ENCODE results near the gene ALKBH3. TPM values are rescaled to one million over a fixed set of nuclear protein-coding genes. Genes with fewer than 3 reads are reported as not detected.

The ALKBH3 gene
- total and polyA plus RNA-seq, 2 experiments from 2014 or later = 10.7 to 10.8 TPM

DNA sequence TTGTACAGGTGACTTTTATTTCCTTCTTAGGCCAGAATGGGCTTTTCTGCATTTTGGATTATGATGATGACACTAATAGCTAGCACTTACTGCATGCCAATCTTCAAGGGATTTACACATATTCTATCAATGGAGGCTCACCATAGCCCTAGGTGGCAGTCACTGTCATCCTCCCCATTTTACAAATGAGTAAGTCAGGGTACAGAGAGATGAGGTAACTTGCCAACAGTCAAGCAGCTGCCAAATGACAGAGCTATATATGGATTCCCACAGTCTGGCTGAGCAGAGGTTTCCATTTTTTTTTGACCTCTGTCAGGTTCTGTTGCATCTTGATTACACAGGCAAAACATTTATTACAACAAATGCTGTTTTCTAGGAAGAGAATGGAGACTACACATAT lies 38.0 kb downstream of the ALKBH3 start:
- Mint-ChIP-seq H3K4me1 (peaks cover 24% of the 10 kb centered on the region), H3K36me3 (ENCODE audit: low read depth) (peaks cover 8% of the 10 kb centered on the region; the same call in 2 of the 3 replicates), H3K27me3 (ENCODE audit: insufficient read depth, low read depth, poor library complexity) (no peaks in the 10 kb centered on the region), H3K9me3 (no peaks in the 10 kb centered on the region), H3K4me3 (no peak overlapping the region), H3K27ac (no peak overlapping the region)
- Histone ChIP-seq H2AFZ (no peak overlapping the region), H3K36me3 (ENCODE audit: insufficient read depth) (no peaks in the 10 kb centered on the region), H3K27ac (ENCODE audit: low read depth) (no peak overlapping the region), H3K27me3 (ENCODE audit: insufficient read depth) (no peaks in the 10 kb centered on the region), H3K9me2 (ENCODE audit: insufficient read depth) (no peaks in the 10 kb centered on the region), H3K4me3 (no peak overlapping the region), H3K79me2 (replicated peaks; ENCODE audit: insufficient read depth) (no peaks in the 10 kb centered on the region), H3F3A (replicated peaks; ENCODE audit: low read depth) (no peaks in the 10 kb centered on the region), H4K20me1 (replicated peaks; ENCODE audit: insufficient read depth) (no peaks in the 10 kb centered on the region), H3K4me1 (ENCODE audit: insufficient read depth) (peaks cover 24% of the 10 kb centered on the region), H3K4me2 (no peak overlapping the region)
- DNase-seq (ENCODE audit: low spot score) (no peak), ATAC-seq (no peak)
- TF ChIP-seq NANOG (IDR thresholded peaks at IDR 0.05; ENCODE audit: borderline replicate concordance) = no peak
- TF ChIP-seq, protein P1, sequence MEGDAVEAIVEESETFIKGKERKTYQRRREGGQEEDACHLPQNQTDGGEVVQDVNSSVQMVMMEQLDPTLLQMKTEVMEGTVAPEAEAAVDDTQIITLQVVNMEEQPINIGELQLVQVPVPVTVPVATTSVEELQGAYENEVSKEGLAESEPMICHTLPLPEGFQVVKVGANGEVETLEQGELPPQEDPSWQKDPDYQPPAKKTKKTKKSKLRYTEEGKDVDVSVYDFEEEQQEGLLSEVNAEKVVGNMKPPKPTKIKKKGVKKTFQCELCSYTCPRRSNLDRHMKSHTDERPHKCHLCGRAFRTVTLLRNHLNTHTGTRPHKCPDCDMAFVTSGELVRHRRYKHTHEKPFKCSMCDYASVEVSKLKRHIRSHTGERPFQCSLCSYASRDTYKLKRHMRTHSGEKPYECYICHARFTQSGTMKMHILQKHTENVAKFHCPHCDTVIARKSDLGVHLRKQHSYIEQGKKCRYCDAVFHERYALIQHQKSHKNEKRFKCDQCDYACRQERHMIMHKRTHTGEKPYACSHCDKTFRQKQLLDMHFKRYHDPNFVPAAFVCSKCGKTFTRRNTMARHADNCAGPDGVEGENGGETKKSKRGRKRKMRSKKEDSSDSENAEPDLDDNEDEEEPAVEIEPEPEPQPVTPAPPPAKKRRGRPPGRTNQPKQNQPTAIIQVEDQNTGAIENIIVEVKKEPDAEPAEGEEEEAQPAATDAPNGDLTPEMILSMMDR (conservative IDR thresholded peaks at IDR 0.05; ENCODE audit: low read depth in 2 of 2) = no peak
- no peak for TF ChIP-seq ZNF114 (CRISPR knock-in tag; IDR thresholded peaks at IDR 0.05)
- no peak for TF ChIP-seq EZH2phosphoT487 (IDR thresholded peaks at IDR 0.05; ENCODE audit: unreplicated experiment)
- TF ChIP-seq, protein P2, sequence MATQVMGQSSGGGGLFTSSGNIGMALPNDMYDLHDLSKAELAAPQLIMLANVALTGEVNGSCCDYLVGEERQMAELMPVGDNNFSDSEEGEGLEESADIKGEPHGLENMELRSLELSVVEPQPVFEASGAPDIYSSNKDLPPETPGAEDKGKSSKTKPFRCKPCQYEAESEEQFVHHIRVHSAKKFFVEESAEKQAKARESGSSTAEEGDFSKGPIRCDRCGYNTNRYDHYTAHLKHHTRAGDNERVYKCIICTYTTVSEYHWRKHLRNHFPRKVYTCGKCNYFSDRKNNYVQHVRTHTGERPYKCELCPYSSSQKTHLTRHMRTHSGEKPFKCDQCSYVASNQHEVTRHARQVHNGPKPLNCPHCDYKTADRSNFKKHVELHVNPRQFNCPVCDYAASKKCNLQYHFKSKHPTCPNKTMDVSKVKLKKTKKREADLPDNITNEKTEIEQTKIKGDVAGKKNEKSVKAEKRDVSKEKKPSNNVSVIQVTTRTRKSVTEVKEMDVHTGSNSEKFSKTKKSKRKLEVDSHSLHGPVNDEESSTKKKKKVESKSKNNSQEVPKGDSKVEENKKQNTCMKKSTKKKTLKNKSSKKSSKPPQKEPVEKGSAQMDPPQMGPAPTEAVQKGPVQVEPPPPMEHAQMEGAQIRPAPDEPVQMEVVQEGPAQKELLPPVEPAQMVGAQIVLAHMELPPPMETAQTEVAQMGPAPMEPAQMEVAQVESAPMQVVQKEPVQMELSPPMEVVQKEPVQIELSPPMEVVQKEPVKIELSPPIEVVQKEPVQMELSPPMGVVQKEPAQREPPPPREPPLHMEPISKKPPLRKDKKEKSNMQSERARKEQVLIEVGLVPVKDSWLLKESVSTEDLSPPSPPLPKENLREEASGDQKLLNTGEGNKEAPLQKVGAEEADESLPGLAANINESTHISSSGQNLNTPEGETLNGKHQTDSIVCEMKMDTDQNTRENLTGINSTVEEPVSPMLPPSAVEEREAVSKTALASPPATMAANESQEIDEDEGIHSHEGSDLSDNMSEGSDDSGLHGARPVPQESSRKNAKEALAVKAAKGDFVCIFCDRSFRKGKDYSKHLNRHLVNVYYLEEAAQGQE (IDR thresholded peaks at IDR 0.05; ENCODE audit: unreplicated experiment) = no peak
- TF ChIP-seq, protein P3, sequence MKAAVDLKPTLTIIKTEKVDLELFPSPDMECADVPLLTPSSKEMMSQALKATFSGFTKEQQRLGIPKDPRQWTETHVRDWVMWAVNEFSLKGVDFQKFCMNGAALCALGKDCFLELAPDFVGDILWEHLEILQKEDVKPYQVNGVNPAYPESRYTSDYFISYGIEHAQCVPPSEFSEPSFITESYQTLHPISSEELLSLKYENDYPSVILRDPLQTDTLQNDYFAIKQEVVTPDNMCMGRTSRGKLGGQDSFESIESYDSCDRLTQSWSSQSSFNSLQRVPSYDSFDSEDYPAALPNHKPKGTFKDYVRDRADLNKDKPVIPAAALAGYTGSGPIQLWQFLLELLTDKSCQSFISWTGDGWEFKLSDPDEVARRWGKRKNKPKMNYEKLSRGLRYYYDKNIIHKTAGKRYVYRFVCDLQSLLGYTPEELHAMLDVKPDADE (IDR thresholded peaks at IDR 0.05) = no peak

DNA sequence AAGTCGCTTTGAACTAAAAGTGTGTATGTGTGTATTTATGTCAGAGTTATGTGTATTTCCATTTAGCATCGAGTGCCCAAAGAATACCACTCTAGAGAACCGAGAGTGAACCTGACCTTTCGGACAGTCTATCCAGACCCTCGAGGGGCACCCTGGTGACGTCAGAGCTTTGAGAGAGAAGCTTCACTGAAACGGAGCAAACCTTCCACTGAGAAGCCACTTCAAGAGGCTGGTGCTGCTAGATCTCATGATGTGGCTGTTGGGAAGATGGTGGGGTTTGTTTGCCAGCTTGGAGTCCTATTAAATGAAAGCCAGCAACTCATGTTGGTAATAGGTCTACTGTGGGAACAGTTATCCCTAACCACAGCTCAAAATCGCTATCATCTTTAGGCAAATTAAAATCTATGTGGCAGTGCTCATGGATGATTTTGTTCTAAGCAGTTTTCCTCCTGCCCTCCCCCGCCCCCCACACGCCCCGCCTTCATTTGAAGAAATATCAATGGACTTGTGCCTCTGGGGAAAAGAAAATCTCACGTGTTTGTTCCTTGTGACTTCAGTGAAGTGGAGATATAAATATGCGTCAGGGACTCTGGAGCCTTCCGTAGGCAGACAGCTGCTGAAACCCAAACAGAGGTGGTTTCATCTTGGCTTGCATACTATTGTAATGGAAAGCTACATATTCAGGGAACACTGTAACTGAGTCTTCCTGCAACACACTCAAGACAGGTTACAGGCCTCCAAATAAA lies 39.4 kb downstream of the ALKBH3 start:
- H3K27ac ChIP-seq (ENCODE audit: low read depth) = no peak overlapping the region
- H3K9me3 Mint-ChIP-seq = no peaks in the 10 kb centered on the region
- H3K27me3 Mint-ChIP-seq (ENCODE audit: insufficient read depth, low read depth, poor library complexity) = no peaks in the 10 kb centered on the region
- 0 out of 2 replicates have a peak, but pooled peaks cover 3% of the 10 kb centered on the region for H3F3A ChIP-seq (replicated peaks; ENCODE audit: low read depth)
- H3K4me1 ChIP-seq (ENCODE audit: insufficient read depth) = peaks cover 20% of the 10 kb centered on the region; the same call in 1 of the 2 replicates
- H3K4me3 ChIP-seq = no peak overlapping the region
- no peaks in the 10 kb centered on the region for H3K36me3 ChIP-seq (ENCODE audit: insufficient read depth)
- H3K4me2 ChIP-seq = no peak overlapping the region
- H2AFZ ChIP-seq = no peak overlapping the region
- H3K36me3 Mint-ChIP-seq (ENCODE audit: low read depth) = peaks cover 6% of the 10 kb centered on the region; the same call in 1 of the 3 replicates
- H3K4me1 Mint-ChIP-seq = peaks cover 19% of the 10 kb centered on the region
- H4K20me1 ChIP-seq (replicated peaks; ENCODE audit: insufficient read depth) = no peaks in the 10 kb centered on the region
- ATAC-seq (no peak), DNase-seq (ENCODE audit: low spot score) (no peak)
- no peak overlapping the region for H3K4me3 Mint-ChIP-seq
- no peaks in the 10 kb centered on the region for H3K27me3 ChIP-seq (ENCODE audit: insufficient read depth)
- H3K9me2 ChIP-seq (ENCODE audit: insufficient read depth) = no peaks in the 10 kb centered on the region
- no peaks in the 10 kb centered on the region for H3K79me2 ChIP-seq (replicated peaks; ENCODE audit: insufficient read depth)
- H3K27ac Mint-ChIP-seq = no peak overlapping the region
- TF ChIP-seq, protein P2 (IDR thresholded peaks at IDR 0.05; ENCODE audit: unreplicated experiment) = no peak
- TF ChIP-seq JUNB (IDR thresholded peaks at IDR 0.05; ENCODE audit: unreplicated experiment) (no peak), EZH2 (IDR thresholded peaks at IDR 0.05; ENCODE audit: low read depth, unreplicated experiment) (no peak)
